Type B pancreatic cell (in vitro differentiated cells): ENCODE results near the gene AOC1. TPM values are rescaled to one million over a fixed set of nuclear protein-coding genes. Genes with fewer than 3 reads are reported as not detected.

Experiments
- DNase-seq: peaks from one replicate; pipeline ENCODE4 v3.0.0; 2021; ENCODE audit warnings: mixed read lengths; ENCODE audit not compliant: unreplicated experiment; ENCODE audit errors: extremely low spot score
- H3K27ac Mint-ChIP-seq: 2 replicates; pipeline ENCODE4 v1.8.0; 2021; ENCODE audit warnings: mild to moderate bottlenecking, mixed read lengths
- H3K27me3 Mint-ChIP-seq: 2 replicates; pipeline ENCODE4 v1.8.0; 2021; ENCODE audit warnings: mixed read lengths
- H3K36me3 Mint-ChIP-seq: 2 replicates; pipeline ENCODE4 v1.8.0; 2021; ENCODE audit warnings: mixed read lengths
- H3K4me1 Mint-ChIP-seq: one replicate; pipeline ENCODE4 v1.8.0; 2021; ENCODE audit warnings: mixed read lengths; ENCODE audit not compliant: unreplicated experiment
- H3K4me3 Mint-ChIP-seq: 2 replicates; pipeline ENCODE4 v1.8.0; 2021; ENCODE audit warnings: mild to moderate bottlenecking, mixed read lengths
- H3K9me3 Mint-ChIP-seq: 2 replicates; pipeline ENCODE4 v1.8.0; 2021; ENCODE audit warnings: mixed read lengths
- total RNA-seq: library from RNA; stranded (reverse); gene quantifications from 2 replicates; pipeline ENCODE4 v1.2.1, GENCODE V29; 2021; ENCODE audit warnings: low replicate concordance
- TF ChIP-seq, protein P1 (sequence below): fragments of 200-600 bp; sonication (generic); conservative IDR thresholded peaks from 2 replicates; pipeline ENCODE4 v1.5.0; 2021; ENCODE audit warnings: antibody characterized with exemption, mild to moderate bottlenecking

Gene AOC1
- total RNA-seq, 1 donor from 2014 or later, result 21.4 TPM

DNA sequence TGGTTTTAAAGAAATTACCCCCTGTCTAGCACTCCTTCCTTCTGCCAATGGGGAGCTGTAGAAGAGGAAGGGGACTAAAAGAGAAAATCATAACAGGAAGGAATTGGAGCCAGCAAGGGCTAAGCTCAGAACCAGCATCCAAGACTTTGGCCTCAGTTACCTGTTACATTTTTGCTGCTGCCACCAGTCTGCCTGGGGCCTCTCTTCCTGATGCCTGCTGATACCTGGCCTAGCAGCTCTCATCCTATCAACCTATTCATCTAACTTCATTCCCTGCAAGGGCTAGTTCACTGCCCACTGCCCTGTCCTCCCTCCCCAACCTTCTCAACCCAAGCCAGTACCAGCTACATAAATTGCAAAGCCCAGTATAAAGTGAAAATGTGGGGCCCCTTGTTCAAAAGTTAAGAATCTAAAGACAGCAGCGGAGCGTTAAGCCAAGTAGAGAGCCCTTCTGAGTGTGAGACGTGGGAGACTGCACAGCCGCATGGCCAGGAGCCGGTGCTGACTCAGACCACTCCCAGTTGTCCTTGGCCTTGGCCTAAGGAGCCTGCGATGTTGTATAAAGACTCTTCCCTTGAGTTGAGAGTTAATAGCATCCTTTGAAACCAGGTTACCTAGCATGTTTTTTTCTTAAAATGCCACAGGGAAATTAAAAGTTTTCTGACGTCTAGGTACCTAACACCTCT is 13.2 kb upstream of the AOC1 start:
- Mint-ChIP-seq H3K27me3 (peaks cover 3% of the 10 kb centered on the region), H3K9me3 (no peaks in the 10 kb centered on the region), H3K27ac (no peak overlapping the region), H3K36me3 (no peaks in the 10 kb centered on the region), H3K4me3 (no peak overlapping the region), H3K4me1 (no peaks in the 10 kb centered on the region)
- DNase-seq, result peak; percentile 22
- TF ChIP-seq, protein P1, sequence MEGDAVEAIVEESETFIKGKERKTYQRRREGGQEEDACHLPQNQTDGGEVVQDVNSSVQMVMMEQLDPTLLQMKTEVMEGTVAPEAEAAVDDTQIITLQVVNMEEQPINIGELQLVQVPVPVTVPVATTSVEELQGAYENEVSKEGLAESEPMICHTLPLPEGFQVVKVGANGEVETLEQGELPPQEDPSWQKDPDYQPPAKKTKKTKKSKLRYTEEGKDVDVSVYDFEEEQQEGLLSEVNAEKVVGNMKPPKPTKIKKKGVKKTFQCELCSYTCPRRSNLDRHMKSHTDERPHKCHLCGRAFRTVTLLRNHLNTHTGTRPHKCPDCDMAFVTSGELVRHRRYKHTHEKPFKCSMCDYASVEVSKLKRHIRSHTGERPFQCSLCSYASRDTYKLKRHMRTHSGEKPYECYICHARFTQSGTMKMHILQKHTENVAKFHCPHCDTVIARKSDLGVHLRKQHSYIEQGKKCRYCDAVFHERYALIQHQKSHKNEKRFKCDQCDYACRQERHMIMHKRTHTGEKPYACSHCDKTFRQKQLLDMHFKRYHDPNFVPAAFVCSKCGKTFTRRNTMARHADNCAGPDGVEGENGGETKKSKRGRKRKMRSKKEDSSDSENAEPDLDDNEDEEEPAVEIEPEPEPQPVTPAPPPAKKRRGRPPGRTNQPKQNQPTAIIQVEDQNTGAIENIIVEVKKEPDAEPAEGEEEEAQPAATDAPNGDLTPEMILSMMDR, result no peak

DNA sequence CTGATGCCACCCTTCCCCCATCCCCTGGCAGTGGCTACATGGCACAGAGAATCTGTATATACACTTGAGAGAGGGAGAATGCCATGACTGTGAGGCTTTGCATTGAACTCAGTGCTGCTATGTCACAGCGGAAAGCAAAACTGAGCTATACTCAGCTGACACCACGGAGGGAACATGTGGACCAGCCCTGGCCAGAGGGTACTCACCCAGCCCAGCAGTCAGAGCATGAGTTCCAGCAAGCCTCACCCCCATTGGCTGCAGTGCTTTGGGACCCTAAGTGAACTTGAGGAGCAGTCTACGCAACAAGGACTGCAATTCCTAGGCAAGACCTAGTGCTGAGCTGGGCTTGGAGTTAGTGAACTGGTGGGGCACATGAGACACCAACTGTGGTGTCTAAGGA is 10.3 kb upstream of the AOC1 start:
- H3K27ac Mint-ChIP-seq, result no peak overlapping the region
- H3K36me3 Mint-ChIP-seq, result no peaks in the 10 kb centered on the region
- peaks cover 3% of the 10 kb centered on the region for H3K27me3 Mint-ChIP-seq
- no peaks in the 10 kb centered on the region for H3K9me3 Mint-ChIP-seq
- DNase-seq, result peak; percentile 48
- TF ChIP-seq, protein P1, result no peak
- H3K4me3 Mint-ChIP-seq, result no peak overlapping the region
- no peaks in the 10 kb centered on the region for H3K4me1 Mint-ChIP-seq

DNA sequence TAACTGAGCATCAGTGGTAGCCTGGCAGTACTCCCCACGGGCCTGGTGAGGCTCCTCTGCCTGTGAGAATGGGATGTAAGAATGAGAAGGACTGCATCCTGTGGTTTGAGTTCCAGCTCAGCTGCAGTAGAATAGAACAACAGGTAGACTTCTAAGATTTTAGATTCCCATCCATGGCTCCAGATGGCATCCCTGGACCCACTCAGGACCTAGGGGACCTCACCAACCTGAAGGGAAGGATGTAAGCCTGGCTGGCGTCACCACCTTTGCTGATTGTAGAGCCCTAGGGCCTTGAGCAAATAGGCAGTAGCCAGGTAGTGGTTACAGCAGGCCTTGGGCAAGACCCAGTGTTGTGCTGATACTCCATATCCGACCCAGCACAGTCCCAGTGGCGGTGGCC is 9.6 kb upstream of the AOC1 start:
- no peaks in the 10 kb centered on the region for H3K9me3 Mint-ChIP-seq
- TF ChIP-seq, protein P1, result no peak
- H3K4me1 Mint-ChIP-seq, result no peaks in the 10 kb centered on the region
- no peaks in the 10 kb centered on the region for H3K36me3 Mint-ChIP-seq
- peak; percentile 25 for DNase-seq
- H3K27me3 Mint-ChIP-seq, result peaks cover 3% of the 10 kb centered on the region
- no peak overlapping the region for H3K27ac Mint-ChIP-seq
- H3K4me3 Mint-ChIP-seq, result no peak overlapping the region

DNA sequence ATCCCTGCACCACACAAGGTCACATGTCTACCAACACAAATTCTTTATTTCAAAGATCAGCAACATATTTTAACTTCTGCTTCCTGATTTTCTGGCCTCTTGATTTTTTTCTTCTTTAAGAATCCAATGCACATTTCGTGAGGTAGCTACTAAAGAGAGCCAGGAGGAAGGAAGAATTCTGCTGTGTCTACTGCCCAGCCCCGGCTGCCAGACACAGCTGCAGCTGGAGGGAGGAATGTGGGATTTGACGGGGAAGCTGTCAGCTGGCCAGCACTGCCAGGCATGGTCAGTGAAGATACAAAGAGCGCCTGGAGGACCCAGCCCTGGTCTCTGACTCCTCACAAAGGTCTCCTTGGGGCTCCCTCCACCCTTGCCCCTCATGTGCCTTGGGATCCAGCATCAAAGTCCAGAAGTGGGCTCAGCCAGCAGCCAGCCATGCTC is 6.9 kb upstream of the AOC1 start:
- DNase-seq, result no peak
- H3K27ac Mint-ChIP-seq, result no peak overlapping the region
- H3K4me1 Mint-ChIP-seq, result no peaks in the 10 kb centered on the region
- no peaks in the 10 kb centered on the region for H3K36me3 Mint-ChIP-seq
- no peak overlapping the region for H3K4me3 Mint-ChIP-seq
- TF ChIP-seq, protein P1, result no peak
- peaks cover 5% of the 10 kb centered on the region for H3K27me3 Mint-ChIP-seq
- no peaks in the 10 kb centered on the region for H3K9me3 Mint-ChIP-seq

DNA sequence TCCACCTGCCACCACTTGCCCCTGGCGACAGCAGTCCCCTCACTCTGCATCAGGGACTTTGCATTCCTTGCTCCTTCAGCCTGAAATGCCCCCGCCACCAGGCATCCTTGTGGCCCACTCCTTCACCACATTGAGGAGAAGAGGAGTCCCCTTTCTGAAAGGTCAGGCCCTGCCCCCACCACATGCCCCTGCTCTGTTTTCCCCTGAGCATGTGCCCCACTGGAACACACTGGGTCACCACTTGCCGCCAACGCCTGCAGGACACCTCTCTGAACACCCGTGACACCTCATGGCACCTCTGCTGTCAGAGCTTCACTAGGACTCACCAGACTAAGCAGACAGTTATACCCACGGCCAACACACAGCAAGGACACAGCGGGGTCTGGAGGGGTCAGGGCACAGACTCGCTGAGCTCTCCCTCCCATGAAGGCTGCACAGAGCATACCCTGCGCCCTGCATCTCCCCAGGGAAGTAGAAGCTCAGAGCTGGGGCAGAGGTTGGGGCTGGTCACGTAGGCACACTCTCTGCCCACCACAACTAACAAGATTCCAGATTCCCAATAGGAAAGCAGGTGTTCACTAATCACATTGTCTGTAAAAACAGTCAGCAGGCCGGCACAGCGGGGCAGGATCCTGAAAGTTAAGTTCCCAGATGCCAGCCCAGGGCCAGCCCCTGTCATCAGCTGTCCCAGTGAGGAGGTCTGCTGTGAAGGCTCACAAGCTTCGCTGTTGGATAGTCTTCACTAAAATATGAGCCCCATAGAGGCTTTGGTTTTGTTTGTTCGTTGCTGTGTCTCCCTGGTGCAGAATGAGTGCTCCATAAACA is 5.8 kb upstream of the AOC1 start:
- Mint-ChIP-seq H3K36me3 (no peaks in the 10 kb centered on the region), H3K27ac (no peak overlapping the region), H3K4me3 (no peak overlapping the region), H3K4me1 (no peaks in the 10 kb centered on the region), H3K27me3 (peaks cover 5% of the 10 kb centered on the region), H3K9me3 (no peaks in the 10 kb centered on the region)
- TF ChIP-seq, protein P1, result no peak
- DNase-seq, result no peak
